Left ventricle myocardium inferior (tissue), 1 donor: ENCODE measurements around the gene CRABP1. TPM values are rescaled to one million over a fixed set of nuclear protein-coding genes. Genes with fewer than 3 reads are reported as not detected.

Experiments
- DNase-seq: peaks from one replicate; pipeline ENCODE4 v3.0.0-alpha.2; 2020
- H3K27ac ChIP-seq: fragments of 200-600 bp; replicated peaks from 2 replicates; pipeline ENCODE4 v1.8.0; 2021
- H3K27me3 ChIP-seq: fragments of 200-600 bp; 2 replicates; pipeline ENCODE4 v1.8.0; 2021; ENCODE audit warnings: low read depth
- H3K36me3 ChIP-seq: fragments of 200-600 bp; 2 replicates; pipeline ENCODE4 v1.8.0; 2021
- H3K4me1 ChIP-seq: fragments of 200-600 bp; 2 replicates; pipeline ENCODE4 v1.8.0; 2021
- H3K4me3 ChIP-seq: fragments of 200-600 bp; 2 replicates; pipeline ENCODE4 v1.8.0; 2021; ENCODE audit warnings: mild to moderate bottlenecking, moderate library complexity
- H3K9me3 ChIP-seq: fragments of 200-600 bp; replicated peaks from 2 replicates; pipeline ENCODE4 v1.8.0; 2021
- intact Hi-C: fragments of 100-400 bp; cut with micrococcal nuclease; formaldehyde crosslinking; loops from one replicate; pipeline ENCODE4 v1.11.0; 2022
- total RNA-seq: library from RNA; stranded (reverse); fragmentation: NEBNext Ultra II Directional; extraction: Animal tissue kit (Norgen Biotek cat#: 25700); gene quantifications from one replicate; pipeline ENCODE4 v1.2.1, GENCODE V29; 2021
- TF ChIP-seq, protein P1 (sequence below): fragments of 200-600 bp; IDR thresholded peaks from 2 replicates; pipeline ENCODE4 v1.8.0; 2021; ENCODE audit warnings: antibody characterized with exemption, mild to moderate bottlenecking, borderline replicate concordance
- donor health status: DM: no; HTN: yes; CAD: no; lungs with severe emphysema.

CRABP1 gene
- total RNA-seq, 1 donor from 2014 or later: not detected

DNA sequence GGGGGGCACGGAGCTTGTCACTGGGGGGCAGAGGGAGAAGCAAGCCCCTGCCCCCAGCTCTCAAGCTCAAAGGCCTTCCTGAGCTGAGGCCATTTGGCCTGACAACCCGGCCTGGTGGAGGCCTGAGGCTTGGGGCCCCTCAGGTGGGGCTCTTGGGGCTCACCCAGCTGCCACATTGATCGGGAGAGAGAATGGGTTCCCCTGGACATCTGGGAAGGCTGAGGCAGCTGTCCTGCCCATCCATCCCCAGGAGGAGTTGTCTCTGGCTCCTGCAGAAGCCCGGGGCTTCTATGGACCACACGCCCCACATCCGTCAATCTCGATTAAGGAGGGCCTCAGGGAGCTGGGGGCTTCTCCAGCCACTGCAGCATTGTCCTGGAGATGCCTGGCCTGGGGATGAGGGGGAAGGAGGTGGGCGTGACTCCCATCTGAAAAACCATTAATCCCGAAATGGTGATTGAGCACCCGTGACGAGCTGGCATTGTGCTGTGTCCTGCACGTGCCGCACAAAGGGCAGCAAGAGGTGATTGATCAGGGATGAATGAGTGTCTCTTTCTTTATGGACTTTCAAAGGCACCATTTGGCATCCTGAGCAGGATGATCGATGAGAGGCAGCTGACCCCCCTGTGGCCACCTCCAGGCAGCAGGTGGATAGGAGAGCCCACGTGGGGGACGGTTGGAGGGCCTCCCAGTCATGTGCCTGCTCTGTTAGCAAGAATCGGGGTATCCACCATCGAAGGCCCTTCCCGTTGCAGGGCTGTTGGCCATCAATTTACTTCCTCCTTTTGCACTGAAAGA lies 17.2 kb upstream of the CRABP1 start:
- H3K4me1 ChIP-seq: peaks cover 11% of the 10 kb centered on the region
- H3K27me3 ChIP-seq: no peaks in the 10 kb centered on the region
- no peaks in the 10 kb centered on the region for H3K36me3 ChIP-seq
- H3K27ac ChIP-seq: peak overlapping the region; percentile 62
- H3K4me3 ChIP-seq: no peak overlapping the region
- TF ChIP-seq, protein P1, sequence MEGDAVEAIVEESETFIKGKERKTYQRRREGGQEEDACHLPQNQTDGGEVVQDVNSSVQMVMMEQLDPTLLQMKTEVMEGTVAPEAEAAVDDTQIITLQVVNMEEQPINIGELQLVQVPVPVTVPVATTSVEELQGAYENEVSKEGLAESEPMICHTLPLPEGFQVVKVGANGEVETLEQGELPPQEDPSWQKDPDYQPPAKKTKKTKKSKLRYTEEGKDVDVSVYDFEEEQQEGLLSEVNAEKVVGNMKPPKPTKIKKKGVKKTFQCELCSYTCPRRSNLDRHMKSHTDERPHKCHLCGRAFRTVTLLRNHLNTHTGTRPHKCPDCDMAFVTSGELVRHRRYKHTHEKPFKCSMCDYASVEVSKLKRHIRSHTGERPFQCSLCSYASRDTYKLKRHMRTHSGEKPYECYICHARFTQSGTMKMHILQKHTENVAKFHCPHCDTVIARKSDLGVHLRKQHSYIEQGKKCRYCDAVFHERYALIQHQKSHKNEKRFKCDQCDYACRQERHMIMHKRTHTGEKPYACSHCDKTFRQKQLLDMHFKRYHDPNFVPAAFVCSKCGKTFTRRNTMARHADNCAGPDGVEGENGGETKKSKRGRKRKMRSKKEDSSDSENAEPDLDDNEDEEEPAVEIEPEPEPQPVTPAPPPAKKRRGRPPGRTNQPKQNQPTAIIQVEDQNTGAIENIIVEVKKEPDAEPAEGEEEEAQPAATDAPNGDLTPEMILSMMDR: no peak
- intact Hi-C loops: no loop called here
- no peaks in the 10 kb centered on the region for H3K9me3 ChIP-seq
- DNase-seq: no peak

DNA sequence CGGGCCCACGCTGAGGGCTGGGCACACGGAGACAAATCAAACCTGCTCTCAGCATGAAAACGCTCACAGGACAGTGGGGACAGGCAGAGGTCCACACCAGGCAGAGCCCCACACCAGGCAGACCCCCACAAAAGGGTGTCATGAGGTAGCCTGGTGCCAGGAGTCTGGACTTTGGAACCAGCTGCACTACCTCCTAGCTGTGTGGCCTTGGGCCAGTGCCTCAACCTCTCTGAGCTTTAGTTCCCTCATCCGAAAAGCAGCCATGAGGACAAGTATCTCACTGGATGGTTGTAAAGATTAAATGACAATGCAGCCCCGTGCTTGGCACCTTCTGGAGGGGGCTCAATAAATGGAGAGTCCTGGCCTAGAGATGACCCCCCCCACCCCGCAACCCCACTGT lies 16.5 kb upstream of the CRABP1 start:
- Histone ChIP-seq H3K27me3 (no peaks in the 10 kb centered on the region), H3K9me3 (no peaks in the 10 kb centered on the region), H3K4me1 (peaks cover 11% of the 10 kb centered on the region), H3K27ac (no peak overlapping the region), H3K36me3 (no peaks in the 10 kb centered on the region), H3K4me3 (no peak overlapping the region)
- intact Hi-C loops: no loop called here
- no peak for DNase-seq
- TF ChIP-seq, protein P1: no peak

DNA sequence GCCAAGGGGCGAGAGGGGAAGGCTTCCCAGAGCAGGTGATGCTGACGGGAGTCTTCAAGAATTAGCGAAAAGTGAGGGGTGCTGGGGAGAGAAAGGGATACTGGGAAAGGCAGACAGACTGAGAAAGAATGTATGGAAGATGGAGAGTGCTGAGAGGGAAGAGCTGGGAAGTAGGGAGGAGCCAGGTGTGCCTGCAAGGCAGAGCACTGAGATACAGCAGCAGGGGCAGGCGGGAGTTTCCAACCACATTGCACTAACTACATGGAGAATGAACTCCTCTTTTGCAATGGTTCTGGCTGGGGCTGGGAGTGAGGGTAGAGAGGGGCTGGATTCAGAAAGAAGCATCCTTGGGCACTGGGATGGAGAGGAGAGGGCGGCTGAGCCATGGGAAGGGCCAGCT lies 16.0 kb upstream of the CRABP1 start:
- Histone ChIP-seq H3K9me3 (no peaks in the 10 kb centered on the region), H3K4me3 (no peak overlapping the region), H3K36me3 (no peaks in the 10 kb centered on the region), H3K27ac (no peak overlapping the region), H3K4me1 (peaks cover 11% of the 10 kb centered on the region), H3K27me3 (no peaks in the 10 kb centered on the region)
- DNase-seq: no peak
- intact Hi-C loops: no loop called here
- TF ChIP-seq, protein P1: no peak

DNA sequence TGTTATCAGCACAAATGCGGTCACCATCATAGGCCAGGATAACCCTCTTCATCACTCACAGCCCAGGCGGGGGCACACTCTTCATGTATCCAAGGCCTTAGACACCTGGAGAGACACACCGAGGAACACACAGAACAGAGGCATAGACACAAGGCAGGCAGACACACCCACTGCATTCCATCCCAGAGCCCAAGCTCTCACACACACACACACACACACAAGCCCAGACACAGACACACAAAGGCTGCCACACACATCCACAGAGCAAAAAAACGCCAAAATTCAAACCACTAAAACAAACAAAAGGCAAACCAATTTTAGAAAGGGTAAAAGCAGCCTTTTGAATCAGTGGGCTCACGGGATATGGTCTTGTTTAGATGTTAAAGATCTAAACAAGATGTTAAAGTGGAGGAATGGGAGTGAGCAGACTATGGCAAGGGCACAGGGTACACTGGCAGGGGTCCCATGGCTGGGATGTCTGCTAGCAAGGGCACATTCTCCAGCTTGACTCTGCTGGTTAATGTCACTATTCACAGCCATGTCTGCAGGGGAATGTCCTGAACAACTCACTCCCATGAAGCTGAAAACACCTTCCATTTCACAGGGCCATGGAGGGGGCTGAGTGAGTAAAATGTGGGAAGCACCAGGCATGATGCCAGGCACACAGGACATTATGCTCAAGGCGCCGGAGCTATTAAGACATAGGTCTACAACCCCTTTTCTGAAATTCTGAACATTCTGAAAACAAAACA lies 14.9 kb upstream of the CRABP1 start:
- Histone ChIP-seq H3K4me3 (no peak overlapping the region), H3K4me1 (peaks cover 11% of the 10 kb centered on the region), H3K27ac (peak overlapping the region; percentile 2), H3K36me3 (no peaks in the 10 kb centered on the region), H3K27me3 (no peaks in the 10 kb centered on the region), H3K9me3 (no peaks in the 10 kb centered on the region)
- DNase-seq: no peak
- intact Hi-C loops: no loop called here
- TF ChIP-seq, protein P1: no peak

DNA sequence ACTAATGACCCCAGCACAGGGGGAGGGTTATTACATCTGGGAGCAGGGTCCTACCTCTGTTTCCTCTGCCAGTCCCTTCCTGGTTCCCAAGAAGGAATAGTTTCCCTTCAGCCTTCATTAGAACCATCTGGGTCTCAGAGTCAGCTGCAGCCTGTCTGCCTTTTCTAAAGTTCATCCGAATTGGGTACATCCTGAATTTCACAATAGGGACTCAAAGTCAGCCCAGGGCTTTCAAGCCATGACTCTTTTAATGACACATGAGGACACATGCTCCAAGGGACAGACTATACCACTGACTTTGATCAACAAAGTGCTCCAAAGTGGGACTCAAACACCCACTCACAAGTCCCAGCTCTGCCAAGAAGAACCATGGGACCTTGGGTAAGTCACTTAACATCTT lies 12.7 kb upstream of the CRABP1 start:
- H3K27me3 ChIP-seq: no peaks in the 10 kb centered on the region
- H3K4me3 ChIP-seq: no peak overlapping the region
- peaks cover 11% of the 10 kb centered on the region for H3K4me1 ChIP-seq
- H3K36me3 ChIP-seq: no peaks in the 10 kb centered on the region
- no peak for DNase-seq
- TF ChIP-seq, protein P1: no peak
- intact Hi-C loops: no loop called here
- no peaks in the 10 kb centered on the region for H3K9me3 ChIP-seq
- H3K27ac ChIP-seq: no peak overlapping the region
